Hepatic stellate cell (primary cell): ENCODE data around the gene CCDC178.
"Not testable (repeated sequence)": the region's sequence is repeated elsewhere in the genome, so short reads cannot be mapped to it uniquely, and the experiment has no call there.

Source experiments
- DNase-seq: peaks from one replicate; pipeline ENCODE4 v3.0.0; 2011; ENCODE audit warnings: low spot score

Gene CCDC178

GRCh38 chr18:32998285-32998684, 442.2 kb downstream of the CCDC178 start:
- no peak for DNase-seq

- no peak for DNase-seq
Measured at GRCh38 chr18:32983721-32984120, 456.8 kb downstream of the CCDC178 start.

GRCh38 chr18:32980896-32981295, 459.6 kb downstream of the CCDC178 start:
- DNase-seq: no peak

- no peak for DNase-seq
Measured at GRCh38 chr18:32975501-32975900, 465.0 kb downstream of the CCDC178 start.

- no peak for DNase-seq
Measured at GRCh38 chr18:32975163-32975436, 465.4 kb downstream of the CCDC178 start.

DNA sequence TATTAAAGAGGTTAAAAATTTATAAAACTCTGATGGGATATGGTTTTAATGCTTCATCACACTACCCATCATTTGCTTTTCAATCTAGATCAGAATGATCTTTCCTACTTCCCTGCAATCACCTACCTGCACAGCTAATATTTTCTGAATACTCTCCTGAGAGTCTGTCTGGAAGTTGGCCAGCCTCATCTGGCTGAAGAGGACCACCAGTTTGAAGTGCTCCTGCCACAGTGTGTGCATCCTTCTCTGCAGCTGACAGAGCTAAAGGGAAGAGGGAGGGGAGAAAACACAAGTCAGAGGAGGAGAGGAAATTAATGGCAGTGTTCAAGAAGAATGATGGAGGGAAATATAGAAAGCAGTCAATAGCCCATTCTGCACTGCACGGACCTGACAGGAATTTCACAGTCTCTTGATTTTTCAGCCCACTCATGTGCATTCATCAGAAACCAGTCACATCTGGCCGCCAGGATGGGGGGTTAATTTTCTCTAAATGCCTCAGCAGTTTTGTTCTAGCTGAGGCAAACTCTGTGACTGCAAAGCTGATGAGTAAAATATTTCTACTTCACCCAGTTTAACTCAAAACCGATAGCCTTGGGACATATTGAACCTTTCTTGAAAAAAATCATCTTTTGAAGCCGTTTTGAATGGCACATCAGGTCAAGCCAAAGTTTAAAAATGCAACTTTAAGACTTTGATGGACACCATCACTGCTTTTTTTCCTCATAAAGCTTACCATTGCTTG, 465.9 kb downstream of the CCDC178 start:
- DNase-seq: no peak

DNA sequence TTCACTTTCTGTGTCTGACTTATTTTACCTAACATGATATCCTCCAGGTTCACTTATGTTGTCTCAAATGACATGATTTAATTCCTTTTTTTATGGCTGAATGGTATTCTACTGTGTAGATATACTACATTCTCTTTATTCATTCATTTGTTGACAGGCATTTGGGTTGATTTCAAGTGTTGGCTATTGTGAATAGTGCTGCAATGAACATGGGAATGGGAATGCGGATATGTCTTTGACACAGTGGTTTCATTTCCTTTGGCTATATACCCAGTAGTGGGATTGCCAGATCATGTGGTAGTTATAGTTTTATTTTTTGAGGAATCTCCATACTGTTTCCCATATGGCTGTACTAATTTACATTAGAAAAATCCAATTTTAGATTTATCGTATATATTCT, 472.3 kb downstream of the CCDC178 start:
- no peak for DNase-seq

DNA sequence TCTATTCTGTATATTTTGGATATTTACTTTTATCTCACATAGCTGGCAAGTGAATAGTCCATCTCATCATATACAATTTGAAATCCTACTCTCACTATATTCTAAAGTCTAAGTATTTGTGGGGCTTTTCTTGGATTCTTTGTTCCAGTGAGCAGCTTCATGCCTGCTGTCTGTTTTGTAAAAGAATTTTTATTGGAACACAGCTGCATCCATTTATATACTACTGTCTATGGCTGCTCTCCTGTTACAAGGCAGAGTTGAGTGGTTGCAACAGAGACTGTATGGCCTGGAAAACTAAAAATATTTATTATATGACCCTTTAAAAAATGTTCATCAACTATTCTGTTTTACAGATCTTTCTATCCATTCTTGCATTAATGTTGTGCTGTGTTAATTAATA, 474.4 kb downstream of the CCDC178 start:
- no peak for DNase-seq

- DNase-seq: no peak
Measured at GRCh38 chr18:32961538-32961937, 479.0 kb downstream of the CCDC178 start.

GRCh38 chr18:32958746-32959145, 481.8 kb downstream of the CCDC178 start:
- DNase-seq: no peak

DNA sequence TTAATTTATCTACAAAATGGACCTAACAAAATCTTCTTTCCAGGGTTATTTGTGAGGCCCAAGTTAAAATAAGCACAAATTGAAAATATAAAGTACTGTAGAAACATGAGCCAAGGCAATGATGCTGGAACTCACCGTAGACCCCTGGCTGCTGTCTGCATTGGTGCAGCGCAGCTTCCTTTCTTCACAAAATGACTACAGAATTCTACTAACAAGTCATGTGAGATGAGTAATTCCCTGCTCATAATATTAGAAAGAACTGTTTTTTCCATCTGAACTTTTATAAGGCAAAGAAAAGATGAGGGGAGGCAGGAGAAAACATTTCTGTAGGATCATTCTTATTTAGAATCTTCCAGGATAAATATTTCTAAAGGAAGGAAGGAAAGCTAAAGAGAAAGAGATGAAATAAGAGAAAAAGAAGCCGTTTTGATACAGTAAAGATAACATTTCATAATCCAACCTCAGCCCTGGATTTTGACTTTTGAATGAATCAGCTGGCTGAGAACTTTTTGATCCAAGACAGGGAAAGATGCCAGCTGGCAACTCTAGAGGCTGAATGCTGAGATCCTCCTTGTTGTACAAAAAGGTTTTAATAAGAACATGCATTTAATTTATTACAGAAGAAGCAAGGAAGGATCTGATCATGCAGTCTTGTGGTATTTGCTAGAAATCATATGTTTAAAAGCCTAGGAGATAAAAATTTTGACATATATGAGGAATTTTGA, 483.8 kb downstream of the CCDC178 start:
- no peak for DNase-seq

DNA sequence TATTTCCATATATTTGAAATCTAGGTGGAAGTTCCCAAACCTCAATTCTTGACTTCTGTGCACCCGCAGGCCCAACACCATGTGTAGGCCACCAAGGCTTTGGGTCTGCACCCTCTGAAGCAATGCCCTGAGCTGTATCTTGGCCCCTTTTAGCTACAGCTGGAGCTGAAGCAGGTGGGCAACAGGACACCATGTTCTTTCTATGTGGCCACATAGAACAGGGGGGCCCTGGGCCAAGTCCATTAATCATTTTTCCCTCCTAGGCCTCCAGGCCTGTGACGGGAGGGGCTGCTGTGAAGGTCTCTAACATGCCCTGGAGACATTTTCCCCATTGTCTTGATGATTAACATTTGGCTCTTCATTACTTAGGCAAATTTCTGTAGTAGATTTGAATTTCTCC, 488.2 kb downstream of the CCDC178 start:
- not testable (repeated sequence) for DNase-seq

GRCh38 chr18:32937597-32937996, 502.9 kb downstream of the CCDC178 start:
- no peak for DNase-seq

DNA sequence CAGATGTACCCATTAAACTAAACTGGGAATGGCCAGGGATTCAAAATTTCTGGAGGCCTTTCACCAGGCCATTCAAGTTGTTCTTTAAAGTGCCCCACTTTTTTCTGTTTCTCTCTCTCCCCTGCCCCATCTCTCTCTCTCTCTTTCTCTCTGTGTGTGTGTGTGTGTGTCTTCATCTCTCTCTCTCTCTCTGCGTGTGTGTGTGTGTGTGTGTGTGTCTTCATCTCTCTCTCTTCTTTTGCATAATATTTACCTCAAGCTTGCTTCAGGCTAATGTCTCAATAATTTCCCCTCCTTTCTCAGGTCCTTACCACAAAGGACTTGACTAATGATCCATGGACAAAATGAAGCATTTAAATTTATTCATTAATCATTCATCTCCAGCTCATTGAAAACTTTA, 503.5 kb downstream of the CCDC178 start:
- DNase-seq: no peak

DNA sequence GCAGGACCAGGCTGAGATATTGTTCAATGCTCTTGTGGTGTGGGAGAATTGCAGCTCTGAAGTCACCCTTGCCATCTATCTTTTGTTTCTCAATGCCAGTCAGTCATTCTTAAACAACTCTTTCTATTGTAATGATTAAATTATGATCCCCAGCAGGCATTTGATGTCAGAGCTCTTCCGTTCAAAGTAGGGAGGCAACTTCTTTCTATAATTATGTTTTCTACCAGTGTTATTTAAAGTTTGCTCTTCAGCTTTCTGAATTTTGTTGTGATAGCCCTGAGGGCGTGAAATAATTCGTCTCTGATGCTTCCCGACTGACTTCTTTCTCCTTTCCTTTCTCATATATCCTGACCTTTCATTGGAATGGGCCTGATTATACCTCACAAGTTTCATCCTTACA, 506.3 kb downstream of the CCDC178 start:
- DNase-seq: no peak

DNA sequence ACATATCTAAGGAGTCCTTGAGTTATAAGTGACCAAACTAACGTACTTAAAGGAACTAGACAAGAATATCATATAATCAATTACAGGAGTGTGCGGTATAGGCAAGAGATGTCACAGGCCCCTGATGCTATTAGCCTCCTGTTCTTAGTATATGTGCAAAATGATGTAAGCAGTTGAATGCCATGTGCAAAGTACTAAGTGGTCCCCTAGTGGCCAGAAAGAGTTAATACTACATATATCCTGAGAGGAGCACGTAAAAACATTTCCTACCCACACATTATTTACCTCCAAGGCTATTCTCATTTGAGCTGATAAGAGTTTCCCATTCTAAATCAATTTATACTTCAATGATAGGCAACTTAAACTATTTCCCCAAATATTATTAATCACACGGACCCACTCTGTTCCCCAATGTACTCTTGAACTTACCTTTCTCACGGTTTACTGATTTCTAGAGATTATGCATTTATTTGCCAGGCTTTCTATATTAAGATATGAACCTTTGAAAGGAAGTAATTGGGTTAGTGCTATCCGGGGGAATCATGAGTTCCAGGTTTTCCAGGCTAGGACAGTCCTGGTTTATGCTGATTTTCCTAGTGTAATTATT, 509.7 kb downstream of the CCDC178 start:
- DNase-seq: no peak

DNA sequence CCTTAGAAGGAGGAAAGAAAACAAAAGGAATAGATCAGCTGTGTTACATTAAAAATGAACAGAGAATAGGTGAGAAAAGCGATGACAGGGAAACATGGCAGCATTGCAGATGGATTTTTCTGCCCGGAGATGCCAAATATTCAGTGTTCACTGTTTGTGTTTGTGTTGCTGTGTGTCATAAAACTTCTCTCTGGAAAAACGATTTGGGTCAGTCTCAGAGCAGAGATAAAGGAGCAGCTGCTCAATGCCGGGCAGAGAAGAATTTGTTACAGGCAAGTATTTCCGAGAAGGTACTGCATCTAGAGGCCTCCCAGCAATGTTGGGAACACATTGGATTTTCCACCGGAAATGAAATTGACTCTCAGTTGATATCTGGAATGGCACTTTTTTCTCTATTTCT, 511.3 kb downstream of the CCDC178 start:
- DNase-seq: no peak

- no peak for DNase-seq
Measured at GRCh38 chr18:32922951-32923430, 517.5 kb downstream of the CCDC178 start.

- DNase-seq: no peak
Measured at GRCh38 chr18:32920796-32921787, 519.4 kb downstream of the CCDC178 start.

DNA sequence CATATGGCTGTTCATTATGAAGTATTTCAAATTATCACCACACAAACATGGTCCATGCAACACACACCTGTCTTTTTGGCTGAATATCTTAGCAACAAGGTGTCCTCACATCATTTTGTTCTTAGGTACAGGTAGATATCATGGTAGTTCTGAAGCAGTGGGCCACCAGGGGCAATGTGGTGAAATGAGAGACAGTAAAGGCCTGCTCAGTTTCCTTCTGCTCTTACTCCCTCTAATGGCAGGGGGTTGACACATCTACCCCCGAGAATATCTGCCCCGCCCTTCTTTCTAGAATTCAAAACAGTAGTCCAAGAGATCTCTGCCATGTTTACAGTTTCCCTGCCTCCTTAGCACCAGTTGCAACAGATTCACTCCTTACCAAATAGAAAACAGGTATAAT, 520.7 kb downstream of the CCDC178 start:
- DNase-seq: no peak

DNA sequence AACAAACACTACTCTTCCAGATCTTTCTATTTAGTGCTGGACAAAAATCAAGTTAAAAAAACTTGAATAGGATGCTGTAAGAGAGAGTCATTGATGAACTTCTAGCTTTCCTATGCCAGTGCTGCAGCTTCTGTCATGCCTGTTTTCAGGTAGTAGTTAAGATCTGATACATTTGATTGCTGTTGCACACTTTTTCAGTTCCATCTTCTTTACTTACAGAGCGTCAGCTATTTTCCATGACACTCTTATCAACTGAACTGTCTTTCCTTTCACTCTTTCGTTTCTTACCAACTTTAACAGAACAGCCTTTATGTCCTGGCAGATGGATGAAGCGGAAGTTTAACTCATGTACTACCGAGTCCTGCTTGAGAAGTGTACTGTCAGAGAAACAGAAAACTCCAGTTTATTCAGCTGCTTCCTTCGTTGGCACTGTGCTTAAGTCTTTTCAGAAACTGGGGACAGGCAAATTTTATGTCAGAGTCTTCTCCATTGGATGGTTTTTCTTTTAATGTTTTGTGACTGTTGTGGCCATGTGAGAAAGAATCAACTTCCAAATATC, 521.8 kb downstream of the CCDC178 start:
- DNase-seq: no peak

DNA sequence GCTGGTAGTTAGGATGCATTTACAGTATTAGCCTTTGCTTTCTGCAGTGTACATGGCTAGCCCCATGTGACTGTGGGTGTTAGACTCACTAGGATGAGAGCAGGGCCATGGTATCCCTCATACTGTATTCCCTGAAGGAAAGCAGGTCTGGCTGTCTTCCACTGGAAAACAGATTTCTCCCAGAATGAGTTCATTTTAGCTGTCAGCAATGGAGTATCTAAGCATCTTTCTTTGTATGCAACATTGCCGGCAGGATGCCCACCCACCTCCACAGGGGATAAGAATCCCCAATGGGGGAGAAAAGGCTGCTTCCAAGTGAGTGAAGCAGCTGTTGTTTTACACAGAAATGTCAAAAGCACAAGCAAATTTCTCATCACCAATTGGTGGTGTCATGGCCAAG, 525.0 kb downstream of the CCDC178 start:
- DNase-seq: no peak
